ENCODE data around the gene CRTAC1.

The CRTAC1 gene

DNA sequence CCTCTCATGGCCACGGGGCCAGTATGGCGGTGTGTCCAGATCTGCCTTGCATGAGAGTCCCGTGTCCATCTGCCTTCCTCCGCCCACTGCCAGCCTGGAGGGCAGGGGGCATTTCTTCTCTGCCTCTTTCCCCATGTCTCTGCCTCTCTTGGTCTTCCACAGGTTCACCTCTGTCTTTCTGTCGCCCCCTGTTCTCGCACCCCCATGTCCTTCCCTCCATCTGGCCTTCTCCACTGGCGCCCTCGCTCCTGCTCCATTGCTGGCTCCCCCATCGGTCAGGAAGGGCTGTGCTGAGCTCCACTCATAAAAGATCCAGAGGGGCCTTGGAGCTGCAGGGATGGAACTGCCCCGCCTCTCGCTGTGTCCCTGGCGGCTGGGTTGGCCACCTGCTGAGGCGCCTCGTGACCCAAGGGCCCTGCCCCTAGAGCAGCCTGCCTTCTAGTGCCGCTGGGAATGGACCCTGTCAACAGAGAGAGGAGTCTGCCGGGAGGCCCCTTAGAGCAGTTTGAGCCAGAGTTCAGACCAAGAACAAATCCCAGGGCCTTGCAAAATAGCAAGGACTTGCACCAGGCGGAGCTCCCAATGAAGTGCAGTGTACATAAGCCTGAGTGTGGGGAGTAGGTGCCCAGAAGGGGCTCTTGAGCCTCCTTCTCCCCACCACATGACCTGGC, 138.8 kb downstream of the CRTAC1 start:
- in situ Hi-C loops (cut with HindIII; ENCODE audit: low pct_unique_long_range_greater_than_20kb, low sequenced_read_pairs): no loop called here
- DNase-seq (ENCODE audit: low read depth in 1 of 2, low spot score in 1 of 2): no peak

DNA sequence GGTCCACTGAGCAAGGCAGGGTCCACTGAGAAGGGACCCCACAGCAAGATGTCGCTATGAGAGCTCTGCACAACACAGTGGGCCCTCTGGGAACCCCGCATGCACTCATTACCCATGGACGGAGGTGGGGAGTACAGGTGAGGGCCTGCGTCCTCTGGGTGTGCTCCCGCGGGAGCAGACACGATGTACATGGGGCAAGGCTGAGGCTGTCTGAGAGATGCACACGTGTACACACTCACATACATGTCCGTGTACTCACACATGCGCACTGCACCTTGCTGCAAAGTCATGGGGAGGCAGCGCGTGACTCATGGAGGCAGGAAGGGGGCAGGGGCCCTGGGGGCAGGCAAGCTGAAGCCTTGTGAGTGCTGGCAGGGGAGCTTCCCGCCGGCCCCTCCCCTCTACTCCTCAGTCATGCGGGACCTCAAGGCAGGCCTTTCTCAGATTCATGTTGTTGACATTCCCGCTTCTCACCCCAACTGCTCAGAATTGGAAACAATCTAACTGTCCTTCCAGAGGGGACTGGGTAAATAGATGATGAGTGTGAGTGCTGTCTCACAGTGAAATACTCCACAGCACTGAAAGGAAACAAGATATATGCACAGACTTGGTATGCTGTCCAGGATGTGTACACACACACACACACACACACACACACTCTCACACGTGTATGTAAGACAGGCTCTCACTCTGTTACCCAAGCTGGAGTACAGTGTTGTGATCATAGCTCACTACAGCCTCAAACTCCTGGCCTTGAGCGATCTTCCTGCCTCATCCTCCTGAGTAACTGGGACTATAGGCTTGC, 140.8 kb downstream of the CRTAC1 start:
- in situ Hi-C loops (cut with HindIII; ENCODE audit: low pct_unique_long_range_greater_than_20kb, low sequenced_read_pairs): no loop called here
- no peak for TF ChIP-seq JUND (IDR thresholded peaks at IDR 0.05; ENCODE audit: low read depth)
- peak in 1 of 2 experiments; percentile 16 for DNase-seq (ENCODE audit: low read depth in 1 of 2, low spot score in 1 of 2)

More for the DNA sequence above, 138.8 kb downstream of the CRTAC1 start:
- no peak for TF ChIP-seq JUND (IDR thresholded peaks at IDR 0.05; ENCODE audit: low read depth)

DNA sequence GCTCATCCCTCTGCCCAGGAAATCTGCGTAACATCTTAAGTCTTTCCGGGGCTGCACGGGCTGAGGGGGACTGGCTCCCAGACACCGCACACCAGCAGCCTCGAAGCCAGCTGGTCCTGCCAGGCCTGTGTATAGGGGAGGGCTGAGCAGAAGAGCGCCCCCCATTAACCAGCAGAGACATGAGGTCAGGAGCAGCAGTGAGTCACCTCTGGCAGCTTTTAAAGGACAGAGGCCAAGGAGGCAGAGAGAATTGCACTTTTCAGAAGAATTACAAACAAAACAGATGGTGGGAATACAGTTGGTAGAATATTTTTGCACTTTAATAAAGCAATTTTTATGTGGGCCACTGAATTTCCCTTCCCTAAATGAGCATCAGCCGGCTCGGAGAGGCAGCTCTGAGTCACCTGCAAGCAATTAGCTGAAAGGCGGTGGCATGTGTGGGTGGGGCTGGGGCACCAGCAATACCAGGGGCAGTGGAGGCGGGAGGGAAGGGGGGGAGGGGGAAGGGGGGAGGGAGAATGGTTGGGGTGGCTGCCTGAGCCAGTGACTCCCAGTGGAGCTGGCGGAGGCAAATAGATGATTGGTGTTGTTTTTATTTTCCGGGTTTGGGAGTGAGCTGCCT, 141.7 kb downstream of the CRTAC1 start:
- in situ Hi-C loops (cut with HindIII; ENCODE audit: low pct_unique_long_range_greater_than_20kb, low sequenced_read_pairs): no loop called here

DNA sequence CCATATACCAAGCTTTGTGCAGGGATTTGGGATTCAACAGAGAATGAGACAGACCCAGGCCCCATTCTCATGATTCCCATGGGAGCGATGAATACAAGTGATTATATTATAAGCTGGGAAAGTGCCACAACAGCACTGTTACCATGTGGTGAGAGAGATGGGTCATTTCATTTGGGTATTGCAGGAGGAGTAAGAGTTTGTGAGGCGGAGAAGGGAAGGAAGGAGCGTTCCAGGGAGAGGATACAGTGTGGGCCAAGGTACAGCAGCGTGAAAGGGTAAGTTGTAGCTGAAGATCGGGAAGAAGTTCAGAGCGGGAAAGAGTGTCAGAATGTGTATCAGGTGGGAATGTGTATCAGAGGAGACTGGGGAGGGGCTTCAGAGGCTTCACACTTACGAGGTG, 142.3 kb downstream of the CRTAC1 start:
- no peak for DNase-seq (ENCODE audit: low read depth in 1 of 2, low spot score in 1 of 2)
- no peak for TF ChIP-seq JUND (IDR thresholded peaks at IDR 0.05; ENCODE audit: low read depth)

More for the DNA sequence above, 141.7 kb downstream of the CRTAC1 start:
- TF ChIP-seq JUND (IDR thresholded peaks at IDR 0.05; ENCODE audit: low read depth): no peak
- no peak for DNase-seq (ENCODE audit: low read depth in 1 of 2, low spot score in 1 of 2)

DNA sequence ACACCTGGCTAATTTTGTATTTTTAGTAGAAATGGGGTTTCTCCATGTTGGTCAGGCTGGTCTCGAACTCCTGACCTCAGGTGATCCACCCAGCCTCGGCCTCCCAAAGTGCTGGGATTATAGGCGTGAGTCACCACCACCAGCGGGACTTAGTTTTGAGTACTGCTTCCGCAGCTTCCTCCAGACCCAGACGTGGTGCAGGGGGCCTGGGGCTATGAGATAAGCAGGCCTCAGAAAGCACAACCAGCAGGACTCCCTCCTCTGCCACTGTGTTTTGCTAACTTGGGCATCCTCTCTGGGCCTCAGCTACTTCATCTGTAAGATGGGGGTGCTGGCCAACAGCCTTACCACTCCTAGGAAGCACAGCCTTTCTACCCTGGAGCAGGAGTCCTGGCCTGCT, 143.0 kb downstream of the CRTAC1 start:
- no peak for DNase-seq (ENCODE audit: low read depth in 1 of 2, low spot score in 1 of 2)
- TF ChIP-seq JUND (IDR thresholded peaks at IDR 0.05; ENCODE audit: low read depth): no peak
- in situ Hi-C loops (cut with HindIII; ENCODE audit: low pct_unique_long_range_greater_than_20kb, low sequenced_read_pairs): no loop called here

More for the DNA sequence above, 142.3 kb downstream of the CRTAC1 start:
- in situ Hi-C loops (cut with HindIII; ENCODE audit: low pct_unique_long_range_greater_than_20kb, low sequenced_read_pairs): no loop called here

DNA sequence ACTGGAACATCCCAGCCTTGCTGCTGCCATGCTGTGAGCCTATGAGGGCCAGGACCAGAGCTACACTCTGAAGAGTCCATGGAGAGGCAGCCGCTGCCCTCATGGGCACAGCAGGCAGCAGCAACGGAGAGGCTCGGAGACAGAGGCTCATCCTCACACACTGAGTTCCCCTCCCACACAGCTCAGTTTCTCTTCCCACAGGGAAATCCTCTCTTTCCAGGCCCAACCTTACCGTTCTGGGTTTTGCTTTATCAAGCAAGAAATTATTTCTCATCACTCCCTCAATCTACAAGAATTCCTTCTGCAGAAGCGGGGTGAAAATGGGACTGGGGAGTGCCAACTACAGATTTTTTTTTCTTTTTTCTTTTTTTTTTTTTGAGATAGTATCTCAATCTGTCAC, 144.1 kb downstream of the CRTAC1 start:
- in situ Hi-C loops (cut with HindIII; ENCODE audit: low pct_unique_long_range_greater_than_20kb, low sequenced_read_pairs): no loop called here
- no peak for DNase-seq (ENCODE audit: low read depth in 1 of 2, low spot score in 1 of 2)
- TF ChIP-seq JUND (IDR thresholded peaks at IDR 0.05; ENCODE audit: low read depth): no peak

DNA sequence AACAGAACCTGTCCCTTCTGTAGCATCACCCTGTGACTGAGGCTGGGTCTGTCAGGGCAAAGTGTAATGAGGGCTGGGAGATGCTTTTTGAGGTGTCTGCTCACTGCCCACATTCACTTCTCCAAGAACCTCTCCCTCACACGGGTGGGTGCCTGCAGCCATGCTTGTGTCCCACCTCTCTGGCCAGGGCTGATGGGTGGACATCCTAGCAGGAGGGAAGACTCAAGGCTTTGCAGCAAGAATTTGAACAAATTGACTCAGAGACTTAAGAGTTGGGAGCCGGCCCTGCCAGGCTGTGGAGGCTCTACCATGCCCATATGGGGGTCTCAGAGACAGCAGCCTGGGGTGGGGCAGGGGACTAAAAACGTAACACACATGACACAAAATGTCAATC, 147.3 kb downstream of the CRTAC1 start:
- in situ Hi-C loops (cut with HindIII; ENCODE audit: low pct_unique_long_range_greater_than_20kb, low sequenced_read_pairs): no loop called here
- no peak for DNase-seq (ENCODE audit: low read depth in 1 of 2, low spot score in 1 of 2)

DNA sequence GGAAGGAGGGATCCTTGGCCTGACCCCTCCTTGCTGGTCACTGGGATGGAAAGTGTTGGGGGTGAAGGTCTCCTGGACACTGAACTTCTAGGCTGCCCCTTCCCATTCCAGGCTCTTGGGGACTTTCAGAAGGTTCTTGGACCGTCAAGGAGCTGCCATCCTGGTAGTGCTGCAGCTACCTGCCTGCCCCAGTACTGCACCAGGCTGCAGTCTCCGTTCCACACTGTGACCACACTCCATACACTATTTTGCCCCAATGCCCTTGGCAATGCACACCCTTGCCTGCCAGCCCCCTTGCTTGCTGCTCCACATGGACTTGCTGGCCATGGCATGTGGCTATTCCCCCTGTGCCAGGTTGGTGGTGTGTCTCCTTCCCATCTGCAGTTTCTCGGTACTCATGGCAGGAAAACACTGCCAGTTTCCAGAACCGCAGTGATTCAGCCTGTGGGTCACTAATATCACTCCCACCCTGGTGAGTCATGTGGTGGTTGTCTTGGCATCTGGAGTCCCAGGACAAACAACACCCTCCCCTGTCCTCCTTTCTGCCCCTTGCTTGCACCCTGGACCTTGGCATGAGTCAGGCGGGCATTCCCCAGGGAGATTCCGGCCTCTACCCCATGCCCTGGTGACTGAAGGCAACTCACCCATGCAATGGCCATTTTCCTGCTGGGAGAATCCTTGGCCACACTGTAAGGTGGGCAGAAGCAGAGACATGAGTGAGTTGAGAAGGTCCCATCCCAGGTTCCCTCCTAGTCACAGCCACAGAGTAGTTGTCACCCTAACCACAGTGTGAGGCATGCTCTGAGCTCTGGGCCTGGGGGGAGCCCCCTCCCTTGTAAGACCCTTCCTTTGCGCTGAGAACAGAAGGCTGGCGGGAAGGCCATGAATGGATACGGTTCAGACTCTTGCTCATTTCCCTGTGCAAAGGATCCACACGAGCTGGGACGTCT, 148.0 kb downstream of the CRTAC1 start:
- no peak for TF ChIP-seq JUND (IDR thresholded peaks at IDR 0.05; ENCODE audit: low read depth)
- DNase-seq (ENCODE audit: low read depth in 1 of 2, low spot score in 1 of 2): no peak
- in situ Hi-C loops (cut with HindIII; ENCODE audit: low pct_unique_long_range_greater_than_20kb, low sequenced_read_pairs): no loop called here

More for the DNA sequence above, 147.3 kb downstream of the CRTAC1 start:
- TF ChIP-seq JUND (IDR thresholded peaks at IDR 0.05; ENCODE audit: low read depth): no peak

DNA sequence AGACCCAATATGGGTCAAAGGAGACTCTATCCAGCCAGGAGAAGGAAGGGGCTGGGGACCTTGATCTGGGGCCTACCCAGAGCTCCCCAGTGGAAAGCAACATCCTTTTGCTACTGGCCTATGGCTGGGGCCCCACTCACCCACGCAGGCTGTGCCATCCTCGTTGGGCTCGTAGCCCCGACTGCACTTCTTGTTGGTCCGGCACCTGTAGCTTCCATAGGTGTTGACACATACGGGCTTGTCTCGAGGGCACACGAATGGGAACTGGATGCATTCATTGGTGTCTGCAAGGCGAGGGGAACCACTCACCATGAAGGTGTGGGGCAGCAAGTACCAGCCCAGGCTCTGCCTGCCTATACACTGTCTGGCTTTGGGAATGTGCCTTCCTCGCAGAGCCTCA, 150.3 kb downstream of the CRTAC1 start:
- DNase-seq (ENCODE audit: low read depth in 1 of 2, low spot score in 1 of 2): no peak
- in situ Hi-C loops (cut with HindIII; ENCODE audit: low pct_unique_long_range_greater_than_20kb, low sequenced_read_pairs): no loop called here
- TF ChIP-seq JUND (IDR thresholded peaks at IDR 0.05; ENCODE audit: low read depth): no peak

DNA sequence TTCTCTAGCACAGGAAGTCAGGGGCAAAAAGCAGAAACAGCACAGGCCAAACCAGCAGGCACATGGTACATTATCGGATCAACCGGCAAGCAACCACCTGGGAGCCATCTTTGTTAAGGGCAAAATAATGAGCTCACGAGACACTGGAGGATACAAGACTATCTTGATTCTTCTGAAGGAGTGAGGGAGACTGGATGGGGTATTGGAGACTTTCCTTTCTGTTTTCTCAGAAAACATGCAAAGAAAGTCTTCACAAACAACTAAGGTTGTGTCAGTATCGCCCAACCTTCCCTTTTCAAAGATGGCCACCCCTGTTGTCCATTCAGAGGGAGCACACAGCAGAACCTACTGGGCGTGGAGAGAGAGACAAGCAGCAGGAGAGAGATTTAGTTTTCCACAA, 151.2 kb downstream of the CRTAC1 start:
- in situ Hi-C loops (cut with HindIII; ENCODE audit: low pct_unique_long_range_greater_than_20kb, low sequenced_read_pairs): no loop called here
- TF ChIP-seq JUND (IDR thresholded peaks at IDR 0.05; ENCODE audit: low read depth): no peak
- no peak for DNase-seq (ENCODE audit: low read depth in 1 of 2, low spot score in 1 of 2)

DNA sequence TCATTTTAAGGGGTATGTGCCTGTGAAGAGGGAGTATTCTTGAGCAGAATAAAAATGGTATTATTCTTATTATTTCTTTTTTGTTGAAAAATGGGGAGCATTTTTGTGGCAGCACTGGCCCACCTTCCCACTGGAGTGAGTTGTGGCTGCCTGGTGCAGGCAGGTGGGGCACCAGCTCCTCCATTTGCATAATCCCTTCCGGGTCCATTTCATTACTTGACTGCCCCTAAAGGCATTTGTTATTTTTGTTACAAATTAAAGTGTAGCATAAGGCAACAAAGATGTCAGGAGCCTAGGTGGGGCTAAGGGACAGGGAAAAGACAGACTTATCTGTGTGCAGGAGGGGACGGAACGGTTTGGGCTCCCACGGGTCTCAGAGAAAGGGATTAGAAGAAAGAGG, 154.0 kb downstream of the CRTAC1 start:
- in situ Hi-C loops (cut with HindIII; ENCODE audit: low pct_unique_long_range_greater_than_20kb, low sequenced_read_pairs): no loop called here
- TF ChIP-seq JUND (IDR thresholded peaks at IDR 0.05; ENCODE audit: low read depth): no peak
- no peak for DNase-seq (ENCODE audit: low read depth in 1 of 2, low spot score in 1 of 2)

DNA sequence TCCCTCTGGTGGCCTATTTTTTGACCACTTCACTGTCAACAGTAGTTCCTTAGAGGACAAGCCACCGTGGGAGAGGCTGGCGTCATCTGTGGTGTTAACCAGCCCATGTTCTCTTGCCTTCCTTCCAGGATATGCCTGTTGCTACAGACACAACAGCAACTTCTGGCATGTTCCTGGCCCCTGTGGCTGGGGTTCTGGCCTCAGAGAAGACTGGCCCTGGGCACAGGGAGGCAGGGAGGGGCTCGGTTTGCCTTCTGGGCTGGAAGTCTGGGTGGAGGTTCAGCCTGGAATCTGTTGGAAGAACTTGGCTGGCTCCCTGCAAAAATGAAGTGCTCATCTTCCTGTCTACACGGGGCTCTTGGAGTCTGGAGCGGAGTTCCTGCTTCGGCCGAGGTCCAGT, 155.0 kb downstream of the CRTAC1 start:
- in situ Hi-C loops (cut with HindIII; ENCODE audit: low pct_unique_long_range_greater_than_20kb, low sequenced_read_pairs): no loop called here
- DNase-seq (ENCODE audit: low read depth in 1 of 2, low spot score in 1 of 2): no peak
- no peak for TF ChIP-seq JUND (IDR thresholded peaks at IDR 0.05; ENCODE audit: low read depth)
